GM21723 (cell line): ENCODE measurements around the gene FIGNL2.
"Not testable (repeated sequence)": the region's sequence is repeated elsewhere in the genome, so short reads cannot be mapped to it uniquely, and the experiment has no call there.

Experiments
- ATAC-seq: cut with Tn5 transposase; IDR thresholded peaks from one replicate; pipeline ENCODE4 v1.9.1; 2021; ENCODE audit warnings: mild to moderate bottlenecking, moderate library complexity; ENCODE audit not compliant: unreplicated experiment

Gene FIGNL2

GRCh38 chr12:51836827-51837173 is 11.7 kb downstream of the FIGNL2 start:
- no peak for ATAC-seq

GRCh38 chr12:51836041-51836826 is 12.3 kb downstream of the FIGNL2 start:
- ATAC-seq, result no peak

GRCh38 chr12:51834411-51834810 is 14.1 kb downstream of the FIGNL2 start:
- ATAC-seq, result no peak

- ATAC-seq, result no peak
Measured at GRCh38 chr12:51833448-51834227, 14.9 kb downstream of the FIGNL2 start.

GRCh38 chr12:51832354-51833107 is 16.0 kb downstream of the FIGNL2 start:
- ATAC-seq, result no peak

GRCh38 chr12:51831817-51832216 is 16.7 kb downstream of the FIGNL2 start:
- not testable (repeated sequence) for ATAC-seq

GRCh38 chr12:51829641-51830040 is 18.9 kb downstream of the FIGNL2 start:
- no peak for ATAC-seq

- no peak for ATAC-seq
Measured at GRCh38 chr12:51829011-51829481, 19.5 kb downstream of the FIGNL2 start.

GRCh38 chr12:51827925-51828818 is 20.3 kb downstream of the FIGNL2 start:
- no peak for ATAC-seq

GRCh38 chr12:51826881-51827280 is 21.6 kb downstream of the FIGNL2 start:
- ATAC-seq, result no peak

- no peak for ATAC-seq
Measured at GRCh38 chr12:51825216-51825615, 23.3 kb downstream of the FIGNL2 start.

- ATAC-seq, result no peak
Measured at GRCh38 chr12:51823875-51824565, 24.5 kb downstream of the FIGNL2 start.

- ATAC-seq, result no peak
Measured at GRCh38 chr12:51822956-51823355, 25.6 kb downstream of the FIGNL2 start.

- ATAC-seq, result no peak
Measured at GRCh38 chr12:51822261-51822616, 26.3 kb downstream of the FIGNL2 start.

- no peak for ATAC-seq
Measured at GRCh38 chr12:51821440-51822260, 26.9 kb downstream of the FIGNL2 start.

- ATAC-seq, result no peak
Measured at GRCh38 chr12:51820526-51821439, 27.7 kb downstream of the FIGNL2 start.

- ATAC-seq, result no peak
Measured at GRCh38 chr12:51819736-51820525, 28.6 kb downstream of the FIGNL2 start.
